Panc1 (cell line): Measurements from ENCODE around the gene MCMBP. TPM values are rescaled to one million over a fixed set of nuclear protein-coding genes. Genes with fewer than 3 reads are reported as not detected.

Source experiments
- ATAC-seq: fragments of 200-7000 bp; cut with Tn5 transposase; 2 replicates; pipeline ENCODE4 v1.9.1; 2020; ENCODE audit warnings: mild to moderate bottlenecking, moderate library complexity
- BruUV-seq: library from RNA; stranded (reverse); fragments of 400-500 nt; replicated peaks from 2 replicates; lab custom pipeline; 2021; lab: Mats Ljungman, UMichigan
- CTCF ChIA-PET: fragments of 300-600 bp; sonication (Branson Sonifier 250); formaldehyde crosslinking; loops from one replicate; lab custom pipeline; 2022; ENCODE audit warnings: antibody characterized with exemption; lab: Charles Lee
- POLR2A ChIA-PET: fragments of 300-600 bp; sonication (Branson Sonifier 250); formaldehyde crosslinking; loops from one replicate; lab custom pipeline; 2022; ENCODE audit warnings: antibody characterized with exemption; lab: Charles Lee
- DNase-seq: peaks from one replicate; pipeline ENCODE4 v3.0.0-alpha.2; 2010; ENCODE audit warnings: low read depth, low spot score
- H3K27ac ChIP-seq: 2 replicates; pipeline ENCODE4 v1.5.1; 2011; ENCODE audit warnings: mild to moderate bottlenecking, low read length, inconsistent platforms
- H3K27me3 ChIP-seq: fragments of 200-500 bp; sonication (Bioruptor generic); 2 replicates; pipeline ENCODE4 v1.6.0; 2014; ENCODE audit warnings: low read length, inconsistent platforms; ENCODE audit not compliant: control insufficient read depth, insufficient read depth
- H3K36me3 ChIP-seq: fragments of 200-500 bp; sonication (Bioruptor generic); 2 replicates; pipeline ENCODE4 v1.5.1; 2014; ENCODE audit warnings: inconsistent platforms, mild to moderate bottlenecking, low read length, moderate library complexity; ENCODE audit not compliant: control insufficient read depth, insufficient read depth
- H3K4me1 ChIP-seq: 2 replicates; pipeline ENCODE4 v1.5.1; 2011; ENCODE audit warnings: inconsistent platforms, mild to moderate bottlenecking, low read length, moderate library complexity; ENCODE audit not compliant: control insufficient read depth, insufficient read depth
- H3K4me3 ChIP-seq, 2 experiments: 2 replicates each; pipeline ENCODE4 v1.5.1; 2011 to 2012; ENCODE audit warnings: low read depth in 2 of 2, low read length in 2 of 2, mild to moderate bottlenecking in 2 of 2, inconsistent platforms in 1 of 2, moderate library complexity in 1 of 2
- H3K9me3 ChIP-seq: fragments of 200-500 bp; sonication (Bioruptor generic); 2 replicates; pipeline ENCODE4 v1.5.1; 2014; ENCODE audit warnings: low read depth, mild to moderate bottlenecking, inconsistent platforms, low read length, moderate library complexity; ENCODE audit not compliant: control insufficient read depth, insufficient read depth
- POLR2AphosphoS5 ChIP-seq: IDR thresholded peaks from 2 replicates; pipeline ENCODE4 v1.6.1; 2012; ENCODE audit warnings: mild to moderate bottlenecking, low read depth, low read length, moderate library complexity
- SIN3A ChIP-seq: IDR thresholded peaks from 2 replicates; pipeline ENCODE4 v1.6.1; 2012; ENCODE audit warnings: low read depth, mild to moderate bottlenecking, low read length, moderate library complexity, borderline replicate concordance; ENCODE audit not compliant: insufficient read depth
- TCF7L2 ChIP-seq: IDR thresholded peaks from 2 replicates; pipeline ENCODE4 v1.6.1; 2011; ENCODE audit warnings: mild to moderate bottlenecking, low read depth, low read length, inconsistent platforms
- in situ Hi-C: cut with HindIII; loops from 2 replicates; pipeline ENCODE4 v1.10.0; 2016; ENCODE audit warnings: low sequenced_read_pairs, low pct_unique_long_range_greater_than_20kb
- intact Hi-C: fragments of 100-400 bp; cut with micrococcal nuclease; formaldehyde crosslinking; loops from one replicate; pipeline ENCODE4 v1.10.0; 2022; ENCODE audit not compliant: unreplicated experiment
- total RNA-seq: library from RNA; stranded (reverse); gene quantifications from one replicate; pipeline ENCODE4 v1.2.1, GENCODE V29; 2021; ENCODE audit not compliant: unreplicated experiment
- TF ChIP-seq, protein P1 (sequence below), 2 experiments: IDR thresholded peaks; 2 replicates each; pipeline ENCODE4 v1.6.1; 2011 to 2012; ENCODE audit warnings: low read depth in 2 of 2, control low read depth in 1 of 2, low read length in 1 of 2, mild to moderate bottlenecking in 1 of 2, moderate library complexity in 1 of 2; ENCODE audit not compliant: insufficient read depth in 1 of 2
- TF ChIP-seq, protein P2 (sequence below): fragments of 450-650 bp; IDR thresholded peaks from 2 replicates; pipeline ENCODE4 v1.5.1; 2017; ENCODE audit warnings: mild to moderate bottlenecking

Gene MCMBP
- total RNA-seq, 1 experiment from 2014 or later, result 94.5 TPM

DNA sequence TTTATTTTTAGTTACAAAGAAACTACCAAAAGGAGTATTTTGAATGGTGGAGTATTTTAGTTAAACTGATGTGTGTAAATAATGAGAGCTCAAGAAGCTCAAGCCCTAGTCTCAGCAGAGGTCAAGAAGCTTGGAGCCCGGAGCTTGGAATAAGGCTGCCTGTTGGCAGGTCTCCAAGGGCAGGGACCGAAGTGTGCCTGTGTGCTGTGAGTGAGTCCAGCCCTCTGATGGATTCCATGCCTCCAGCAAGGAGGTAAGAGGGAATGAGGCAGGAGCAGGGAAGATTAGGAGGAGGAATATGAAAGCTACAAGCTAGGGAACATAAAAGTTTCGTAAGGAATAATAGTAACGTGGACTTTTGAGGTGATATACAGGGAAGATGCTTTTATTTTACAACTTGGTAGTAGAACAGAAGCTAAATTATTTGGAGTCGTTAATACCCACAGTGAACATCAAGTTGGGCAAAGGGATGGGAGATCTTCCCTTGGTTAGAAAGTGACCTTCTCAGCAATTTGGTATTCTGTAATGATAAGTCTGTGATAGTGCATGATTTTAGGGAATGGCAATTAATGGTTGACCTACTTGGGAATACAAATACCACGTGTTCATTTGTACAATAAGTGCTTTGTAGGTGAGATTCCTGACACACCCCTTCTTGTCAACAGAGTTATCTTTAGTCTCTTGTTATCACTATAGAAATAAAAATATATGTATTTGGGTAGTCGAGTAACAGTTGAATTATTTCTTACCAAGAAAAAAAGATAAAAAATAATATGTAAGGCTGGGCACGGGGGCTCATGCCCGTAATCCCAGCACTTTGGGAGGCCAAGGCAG, 24.5 kb upstream of the MCMBP start:
- BruUV-seq, result no TSS peak
- ChIA-PET POLR2A (no interaction called here), CTCF (interaction anchor here (0.5 to 0.7 kb wide), 2 partner anchors 9 to 182 kb away, joined by 4 to 5 read pairs; no protein-coding TSS in a partner anchor)
- in situ Hi-C loops (no loop called here), intact Hi-C loops (no loop called here)
- H3K4me1 ChIP-seq, result peaks cover 33% of the 10 kb centered on the region
- TF ChIP-seq, protein P1, sequence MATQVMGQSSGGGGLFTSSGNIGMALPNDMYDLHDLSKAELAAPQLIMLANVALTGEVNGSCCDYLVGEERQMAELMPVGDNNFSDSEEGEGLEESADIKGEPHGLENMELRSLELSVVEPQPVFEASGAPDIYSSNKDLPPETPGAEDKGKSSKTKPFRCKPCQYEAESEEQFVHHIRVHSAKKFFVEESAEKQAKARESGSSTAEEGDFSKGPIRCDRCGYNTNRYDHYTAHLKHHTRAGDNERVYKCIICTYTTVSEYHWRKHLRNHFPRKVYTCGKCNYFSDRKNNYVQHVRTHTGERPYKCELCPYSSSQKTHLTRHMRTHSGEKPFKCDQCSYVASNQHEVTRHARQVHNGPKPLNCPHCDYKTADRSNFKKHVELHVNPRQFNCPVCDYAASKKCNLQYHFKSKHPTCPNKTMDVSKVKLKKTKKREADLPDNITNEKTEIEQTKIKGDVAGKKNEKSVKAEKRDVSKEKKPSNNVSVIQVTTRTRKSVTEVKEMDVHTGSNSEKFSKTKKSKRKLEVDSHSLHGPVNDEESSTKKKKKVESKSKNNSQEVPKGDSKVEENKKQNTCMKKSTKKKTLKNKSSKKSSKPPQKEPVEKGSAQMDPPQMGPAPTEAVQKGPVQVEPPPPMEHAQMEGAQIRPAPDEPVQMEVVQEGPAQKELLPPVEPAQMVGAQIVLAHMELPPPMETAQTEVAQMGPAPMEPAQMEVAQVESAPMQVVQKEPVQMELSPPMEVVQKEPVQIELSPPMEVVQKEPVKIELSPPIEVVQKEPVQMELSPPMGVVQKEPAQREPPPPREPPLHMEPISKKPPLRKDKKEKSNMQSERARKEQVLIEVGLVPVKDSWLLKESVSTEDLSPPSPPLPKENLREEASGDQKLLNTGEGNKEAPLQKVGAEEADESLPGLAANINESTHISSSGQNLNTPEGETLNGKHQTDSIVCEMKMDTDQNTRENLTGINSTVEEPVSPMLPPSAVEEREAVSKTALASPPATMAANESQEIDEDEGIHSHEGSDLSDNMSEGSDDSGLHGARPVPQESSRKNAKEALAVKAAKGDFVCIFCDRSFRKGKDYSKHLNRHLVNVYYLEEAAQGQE (IDR thresholded peaks at IDR 0.05; ENCODE audit: insufficient read depth in 1 of 2, low read depth in 2 of 2, low read length in 1 of 2), result no peak
- no peak for TF ChIP-seq POLR2AphosphoS5
- no peak for TF ChIP-seq SIN3A
- no peak for TF ChIP-seq TCF7L2
- TF ChIP-seq, protein P2, sequence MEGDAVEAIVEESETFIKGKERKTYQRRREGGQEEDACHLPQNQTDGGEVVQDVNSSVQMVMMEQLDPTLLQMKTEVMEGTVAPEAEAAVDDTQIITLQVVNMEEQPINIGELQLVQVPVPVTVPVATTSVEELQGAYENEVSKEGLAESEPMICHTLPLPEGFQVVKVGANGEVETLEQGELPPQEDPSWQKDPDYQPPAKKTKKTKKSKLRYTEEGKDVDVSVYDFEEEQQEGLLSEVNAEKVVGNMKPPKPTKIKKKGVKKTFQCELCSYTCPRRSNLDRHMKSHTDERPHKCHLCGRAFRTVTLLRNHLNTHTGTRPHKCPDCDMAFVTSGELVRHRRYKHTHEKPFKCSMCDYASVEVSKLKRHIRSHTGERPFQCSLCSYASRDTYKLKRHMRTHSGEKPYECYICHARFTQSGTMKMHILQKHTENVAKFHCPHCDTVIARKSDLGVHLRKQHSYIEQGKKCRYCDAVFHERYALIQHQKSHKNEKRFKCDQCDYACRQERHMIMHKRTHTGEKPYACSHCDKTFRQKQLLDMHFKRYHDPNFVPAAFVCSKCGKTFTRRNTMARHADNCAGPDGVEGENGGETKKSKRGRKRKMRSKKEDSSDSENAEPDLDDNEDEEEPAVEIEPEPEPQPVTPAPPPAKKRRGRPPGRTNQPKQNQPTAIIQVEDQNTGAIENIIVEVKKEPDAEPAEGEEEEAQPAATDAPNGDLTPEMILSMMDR, result no peak
- ATAC-seq (no peak), DNase-seq (no peak)
- no peak overlapping the region for H3K4me3 ChIP-seq
- H3K27me3 ChIP-seq, result no peaks in the 10 kb centered on the region
- H3K27ac ChIP-seq, result 0 out of 2 replicates have a peak overlapping the region, but pooled peaks have one; percentile 5
- no peaks in the 10 kb centered on the region for H3K9me3 ChIP-seq
- H3K36me3 ChIP-seq, result peaks cover 25% of the 10 kb centered on the region

DNA sequence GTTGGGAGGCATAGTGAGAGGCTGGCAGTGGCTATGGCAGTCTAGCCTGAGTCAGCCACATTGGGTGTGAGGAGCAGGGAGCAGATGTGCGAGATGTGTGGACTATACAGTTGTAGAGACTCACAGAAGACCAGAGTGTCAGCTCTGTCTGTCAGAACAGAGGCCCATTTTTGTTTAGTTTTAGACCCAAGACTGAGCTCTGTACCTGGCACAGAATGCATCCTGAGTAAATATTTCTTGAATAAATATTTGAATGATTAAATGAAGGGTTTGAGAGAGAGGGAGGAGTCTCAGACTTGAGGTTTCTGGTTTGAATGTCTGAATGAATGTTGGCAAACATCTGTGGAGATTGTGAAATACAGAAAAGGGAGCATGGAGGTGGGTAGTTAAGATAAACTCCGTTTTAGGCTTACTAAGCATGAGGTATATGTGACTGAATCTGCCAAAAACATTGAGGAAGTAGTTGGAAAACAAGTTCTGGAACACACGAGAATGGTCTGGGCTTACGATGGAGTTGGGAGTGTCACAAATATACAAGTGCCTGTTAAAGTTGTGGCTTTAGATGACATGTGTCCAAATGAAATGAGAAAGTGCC, 23.5 kb upstream of the MCMBP start:
- Histone ChIP-seq H3K27ac (0 out of 2 replicates have a peak overlapping the region, but pooled peaks have one; percentile 2), H3K4me1 (peaks cover 33% of the 10 kb centered on the region), H3K9me3 (no peaks in the 10 kb centered on the region), H3K36me3 (peaks cover 23% of the 10 kb centered on the region), H3K4me3 (no peak overlapping the region), H3K27me3 (no peaks in the 10 kb centered on the region)
- TF ChIP-seq TCF7L2 (no peak), SIN3A (no peak), POLR2AphosphoS5 (no peak)
- TF ChIP-seq, protein P2, result no peak
- TF ChIP-seq, protein P1 (IDR thresholded peaks at IDR 0.05; ENCODE audit: insufficient read depth in 1 of 2, low read depth in 2 of 2, low read length in 1 of 2), result no peak
- ATAC-seq, result no peak
- no peak for DNase-seq
- ChIA-PET POLR2A (no interaction called here), CTCF (interaction anchor here (0.5 kb wide), 1 partner anchor 10 kb away, joined by 5 read pairs; no protein-coding TSS in a partner anchor)
- no TSS peak for BruUV-seq
- in situ Hi-C loops (no loop called here), intact Hi-C loops (no loop called here)
